Activated T-helper 1 cell treated with anti-CD3 and anti-CD28 coated beads, Interleukin-2, amount 50 U/mL, for 16 hours (primary cell): Measurements from ENCODE around the gene CD58.

Experiments used
- DNase-seq, 2 donors: peaks; one replicate each; pipeline ENCODE4 v3.0.0-alpha.2; 2020; ENCODE audit warnings: low read depth in 1 of 2, low spot score in 1 of 2

CD58 gene

DNA sequence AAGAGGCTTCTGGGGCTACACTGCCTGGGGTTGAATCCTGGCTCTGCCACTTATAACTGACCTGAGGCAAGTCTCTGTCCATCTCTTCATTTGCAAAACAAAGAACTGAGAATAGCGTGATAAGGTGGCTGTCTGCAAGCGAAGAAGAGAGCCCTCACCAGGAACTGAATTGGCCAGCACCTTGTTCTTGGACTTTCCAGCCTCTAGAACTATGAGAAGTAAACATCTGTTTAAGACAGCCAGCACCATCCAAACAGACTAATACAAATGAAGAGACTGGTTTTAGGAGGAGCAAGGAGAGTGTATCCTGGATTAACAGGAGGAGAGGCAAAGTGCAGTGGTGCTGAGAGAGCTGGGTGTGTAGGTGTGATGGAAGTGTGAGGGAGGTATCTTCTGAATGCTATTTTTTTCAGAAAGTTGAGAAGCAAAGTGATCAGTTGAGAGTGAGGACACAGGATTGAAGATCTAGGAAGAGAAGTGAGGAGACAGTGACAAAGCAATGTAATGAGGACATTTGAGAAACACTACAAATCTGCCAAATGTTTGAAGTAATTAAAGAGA lies 59.3 kb downstream of the CD58 start:
- DNase-seq = no peak

DNA sequence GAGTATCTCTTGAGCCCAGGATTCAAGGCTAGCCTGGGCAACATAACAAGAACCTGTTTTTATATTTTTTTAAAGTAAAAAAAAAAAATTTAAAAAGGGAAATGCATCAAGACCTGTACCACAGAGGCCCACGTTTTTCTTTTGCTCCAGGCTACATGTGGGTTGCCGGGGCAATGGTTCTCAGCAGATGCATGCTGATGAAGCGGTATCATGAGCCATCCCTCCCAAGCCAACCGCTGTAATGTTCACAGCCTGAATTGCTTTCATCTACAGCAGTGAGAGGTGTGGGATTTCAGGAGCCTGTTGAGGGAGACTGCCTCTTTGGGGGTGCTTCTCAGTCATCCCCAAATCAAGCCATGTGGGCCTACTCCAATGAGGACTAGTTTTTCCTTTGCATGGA lies 60.5 kb downstream of the CD58 start:
- DNase-seq = no peak

GRCh38 chr1:116508984-116509980 lies 61.5 kb downstream of the CD58 start:
- DNase-seq = no peak

DNA sequence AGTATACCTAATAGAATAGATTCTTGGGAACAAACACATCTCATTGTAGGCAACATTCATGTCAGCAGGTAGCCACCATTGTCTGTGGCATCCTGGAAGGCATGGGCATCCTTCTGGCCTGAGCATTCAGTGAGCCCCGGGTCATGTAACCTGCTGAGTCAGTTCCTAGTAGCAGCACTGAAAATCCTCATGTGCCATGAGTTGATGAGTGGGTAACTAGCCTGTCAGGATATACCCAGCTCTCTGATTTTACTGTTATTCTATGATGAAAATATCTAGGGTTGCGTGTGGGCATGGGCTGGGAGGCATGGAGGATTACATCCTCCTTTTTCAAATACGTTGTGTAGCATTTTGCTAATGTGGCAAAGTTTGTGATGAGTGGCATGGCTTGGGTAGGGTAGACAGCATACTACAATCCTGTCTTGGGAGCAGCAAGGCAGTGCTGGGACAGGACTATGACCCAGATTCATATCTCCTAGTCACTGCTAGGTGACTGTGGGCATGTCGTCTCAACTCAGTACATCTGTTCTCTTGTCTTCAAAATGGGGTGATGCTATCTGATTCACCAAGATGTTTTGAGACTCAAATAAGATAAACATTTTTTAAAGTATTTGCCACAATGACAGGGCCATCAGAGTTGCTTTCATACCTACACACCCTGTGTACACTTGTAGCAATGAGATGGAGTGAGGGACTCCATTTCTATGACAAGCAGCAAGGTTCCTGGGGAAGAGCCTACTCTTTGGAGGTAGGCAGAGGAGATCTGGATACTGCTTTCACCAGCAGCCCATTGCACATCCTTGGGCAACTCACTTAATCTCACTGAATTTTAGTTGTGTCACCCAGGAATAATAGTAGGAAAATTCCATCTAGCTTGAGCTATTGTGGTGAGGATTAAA lies 62.5 kb downstream of the CD58 start:
- DNase-seq = no peak

DNA sequence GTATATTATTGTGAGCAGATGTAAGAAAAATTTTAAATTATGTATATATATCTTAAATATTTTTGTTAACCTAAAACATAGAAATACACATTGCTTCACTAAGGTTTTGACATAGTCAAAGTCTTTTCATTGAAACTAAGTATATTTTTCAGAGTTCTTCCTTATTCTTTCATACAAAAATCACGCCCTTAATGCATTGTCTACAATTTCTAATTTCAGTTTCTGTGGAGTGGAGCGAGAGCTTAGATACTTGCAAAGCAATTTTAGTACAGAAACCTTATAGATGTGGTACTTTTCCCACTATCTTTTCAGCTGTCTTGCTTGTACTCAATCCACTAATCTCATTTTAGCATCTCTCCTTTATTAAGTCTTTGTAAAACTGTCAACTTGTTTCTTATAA lies 63.2 kb downstream of the CD58 start:
- no peak for DNase-seq

- no peak for DNase-seq
These were observed 64.5 kb downstream of the CD58 start for GRCh38 chr1:116506132-116507004.

DNA sequence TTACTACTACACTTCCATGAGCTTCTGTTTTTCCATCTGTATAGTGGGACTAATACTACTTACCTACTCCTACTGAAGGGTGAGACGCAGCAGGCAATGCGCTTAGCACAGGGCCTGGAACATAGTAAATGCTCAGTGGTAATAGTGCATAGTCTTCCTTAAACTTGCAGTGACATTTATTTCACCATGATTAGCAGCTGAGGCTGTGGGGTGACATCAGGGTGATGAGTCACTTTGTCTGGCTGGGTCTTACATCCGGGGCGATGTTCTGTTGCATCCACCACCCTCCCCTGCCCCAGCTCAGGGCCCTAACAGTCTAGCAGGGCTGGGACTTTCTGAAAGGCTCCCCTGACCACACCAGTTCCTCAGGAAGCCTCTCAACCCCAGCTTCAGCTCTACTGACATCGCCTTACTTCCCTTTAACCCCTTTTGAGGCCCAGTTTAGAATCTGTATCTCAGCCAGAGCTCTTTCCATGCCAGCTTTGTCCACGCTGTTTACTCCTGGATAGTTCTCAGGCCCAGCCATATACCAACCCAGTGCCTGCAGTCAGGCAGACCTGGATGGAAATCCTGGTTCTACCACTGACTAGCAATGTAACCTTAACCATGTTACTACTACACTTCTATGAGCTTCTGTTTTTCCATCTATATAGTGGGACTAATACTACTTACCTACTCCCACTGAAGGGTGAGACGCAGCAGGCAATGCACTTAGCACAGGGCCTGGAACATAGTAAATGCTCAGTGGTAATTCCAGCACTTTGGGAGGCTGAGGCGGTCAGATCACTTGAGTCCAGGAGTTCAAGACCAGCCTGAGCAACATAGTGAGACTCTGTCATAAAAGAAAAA lies 66.3 kb downstream of the CD58 start:
- DNase-seq = peak; percentile 65 to 69

DNA sequence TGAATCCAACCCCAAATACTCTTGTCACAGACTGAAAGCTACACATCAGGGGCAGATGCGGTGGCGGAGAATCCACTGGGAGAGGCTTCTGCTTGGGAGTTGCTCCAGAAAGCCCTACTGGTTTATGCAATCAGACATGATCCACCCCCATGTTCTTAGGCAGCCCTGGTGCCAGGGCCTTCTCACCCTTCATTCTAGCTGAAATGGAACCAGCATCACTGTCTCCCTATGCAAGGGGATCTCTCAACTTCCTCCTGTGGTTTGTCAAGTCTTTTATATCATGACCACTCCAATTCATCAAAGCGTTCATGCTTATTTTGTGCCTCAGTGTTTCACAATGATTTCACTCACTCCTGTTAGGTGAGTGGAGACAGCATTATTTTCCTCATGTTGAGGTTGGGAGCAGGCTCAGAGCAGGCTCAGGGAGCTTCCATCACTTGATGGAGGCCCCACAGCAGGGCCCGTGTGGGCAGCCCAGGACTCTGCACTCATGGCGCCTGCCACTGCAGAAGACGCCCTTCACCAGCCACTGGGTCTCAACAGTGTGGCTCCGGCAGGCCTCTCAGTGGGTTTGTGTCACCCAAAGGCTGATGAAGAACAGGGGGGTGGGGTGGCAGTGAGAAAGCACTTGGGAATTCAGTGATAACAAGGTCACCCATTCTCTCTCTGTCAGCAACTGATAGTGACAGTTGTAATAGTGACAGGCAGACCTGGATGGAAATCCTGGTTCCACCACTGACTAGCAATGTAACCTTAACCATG lies 67.1 kb downstream of the CD58 start:
- no peak for DNase-seq

GRCh38 chr1:116502671-116503314 lies 68.0 kb downstream of the CD58 start:
- DNase-seq = no peak

- DNase-seq = no peak
These were observed 69.0 kb downstream of the CD58 start for GRCh38 chr1:116501870-116502244.

DNA sequence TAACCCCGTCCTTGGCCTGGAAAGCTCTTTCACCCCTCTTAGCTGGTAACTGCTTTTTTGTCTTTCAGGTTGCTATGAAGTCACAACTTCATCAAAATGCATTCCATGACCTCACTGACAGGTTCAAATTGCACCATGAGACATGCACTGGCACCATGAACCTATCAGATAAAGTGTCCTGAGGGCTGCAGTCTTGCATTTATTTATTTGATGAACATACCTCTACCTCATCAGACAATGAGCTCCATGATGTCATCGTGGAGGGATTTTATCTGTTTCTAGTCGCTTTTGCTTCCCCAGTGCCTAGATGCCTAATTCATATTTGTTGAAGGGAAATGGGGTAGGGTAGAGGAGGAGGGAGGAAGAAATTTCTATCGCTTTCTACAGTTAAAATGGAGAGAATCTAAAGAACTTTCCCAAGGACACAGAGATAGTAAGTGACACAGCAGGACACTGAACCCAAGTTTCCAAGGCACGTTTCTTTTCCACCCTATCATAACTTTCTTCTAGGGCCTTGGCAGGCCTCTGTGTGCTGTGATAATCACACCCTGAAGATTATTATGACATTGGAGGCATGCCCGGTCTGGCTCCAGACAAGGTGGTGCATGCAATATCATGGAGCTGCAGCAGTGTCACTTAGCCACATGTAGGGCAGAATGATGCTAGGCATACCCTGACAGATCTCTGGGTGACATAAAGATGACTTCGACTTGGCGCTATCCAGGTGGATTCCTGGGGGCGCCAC lies 69.5 kb downstream of the CD58 start:
- no peak for DNase-seq

DNA sequence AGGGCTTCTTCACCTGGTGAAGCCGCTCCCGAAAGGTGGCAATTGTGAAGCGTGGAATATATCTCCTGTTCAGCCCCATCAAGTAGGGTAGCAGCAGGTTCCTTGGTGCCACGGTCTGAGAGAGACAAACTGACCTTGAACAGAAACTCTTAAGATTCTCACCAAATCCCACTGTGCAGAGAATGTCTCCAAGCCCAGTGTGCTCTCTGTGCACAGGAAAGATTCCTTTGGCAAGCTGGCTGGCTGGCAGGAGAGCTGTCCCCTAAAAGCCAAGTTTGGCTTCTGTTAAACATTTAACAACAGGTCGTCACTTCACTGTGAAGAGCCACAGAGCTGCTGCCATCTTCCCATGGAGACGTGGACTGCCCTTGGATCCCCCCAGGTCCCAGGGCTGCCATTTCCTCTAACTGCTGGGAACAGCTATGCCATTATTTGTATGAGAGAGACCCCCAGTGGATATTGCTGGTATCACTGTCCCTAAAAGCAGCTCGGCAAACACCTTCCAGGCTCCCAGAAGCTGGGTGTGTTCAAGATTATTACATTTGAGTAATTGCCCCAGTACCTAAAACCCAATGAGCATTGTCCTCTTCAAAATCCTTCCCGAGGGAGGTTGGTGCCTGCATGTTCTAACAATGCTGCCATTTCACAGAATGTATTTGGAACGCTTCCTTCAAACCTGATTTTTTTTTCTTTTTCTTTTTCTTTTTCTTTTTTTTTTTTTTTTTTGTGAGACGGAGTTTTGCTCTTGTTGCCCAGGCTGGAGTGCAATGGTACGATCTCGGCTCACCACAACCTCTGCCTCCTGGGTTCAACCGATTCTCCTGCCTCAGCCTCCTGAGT lies 71.8 kb downstream of the CD58 start:
- DNase-seq = no peak

DNA sequence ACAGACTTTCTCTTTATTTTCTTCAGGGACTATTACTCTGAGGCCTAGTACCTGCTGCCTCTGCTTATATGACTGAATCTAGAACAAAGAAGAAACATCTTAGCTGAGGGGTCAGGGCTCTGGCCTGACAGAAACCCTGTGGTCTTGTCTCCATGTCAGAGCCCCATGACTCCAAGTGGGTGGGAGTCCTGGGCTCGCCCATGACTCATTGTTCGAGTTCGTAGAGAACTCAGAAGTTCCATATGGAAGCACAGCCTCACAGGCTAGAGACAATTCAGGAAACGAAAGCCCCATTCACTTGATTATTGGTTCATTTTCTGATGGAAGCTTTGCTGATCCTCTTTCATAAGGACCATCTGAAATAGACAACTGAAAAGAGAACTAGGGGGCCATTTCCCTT lies 73.2 kb downstream of the CD58 start:
- no peak for DNase-seq

DNA sequence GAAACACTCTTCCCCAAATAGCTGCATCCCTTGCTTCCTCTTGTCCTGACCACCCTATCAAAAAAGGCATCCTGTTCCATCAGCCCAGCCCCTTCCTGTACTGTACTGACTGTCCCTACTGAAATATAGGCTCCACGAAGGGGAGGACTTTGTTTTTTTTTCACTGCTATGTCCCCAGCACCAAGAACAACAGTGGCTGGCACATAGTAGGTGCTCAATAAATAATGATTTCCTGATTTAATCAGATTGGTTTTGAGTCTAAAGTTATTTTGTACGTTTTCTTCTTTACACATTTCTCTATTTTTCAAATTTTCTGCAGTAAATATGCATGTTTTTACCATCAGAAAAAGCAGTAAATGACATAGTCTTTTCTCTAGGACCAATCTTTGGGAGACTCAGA lies 73.9 kb downstream of the CD58 start:
- no peak for DNase-seq

GRCh38 chr1:116496380-116496779 lies 74.4 kb downstream of the CD58 start:
- no peak for DNase-seq

GRCh38 chr1:116495535-116495934 lies 75.3 kb downstream of the CD58 start:
- DNase-seq = no peak

- no peak for DNase-seq
These were observed 76.1 kb downstream of the CD58 start for GRCh38 chr1:116494745-116495144.
